K562 (cell line): ENCODE results near the gene NAXE. TPM values are rescaled to one million over a fixed set of nuclear protein-coding genes. Genes with fewer than 3 reads are reported as not detected.

Experiments
- ATF1 ChIP-seq, 2 experiments: fragments of 450-650 bp in 1 of 2; IDR thresholded peaks; 2 replicates each; pipeline ENCODE4 v1.6.1; 2016; ENCODE audit warnings: missing compliant biosample characterization in 1 of 2, missing genetic modification characterization in 1 of 2
- CHD2 ChIP-seq: IDR thresholded peaks from 2 replicates; pipeline ENCODE4 v1.6.1; 2011; ENCODE audit warnings: low read depth, low read length
- CREM ChIP-seq: IDR thresholded peaks from 2 replicates; pipeline ENCODE4 v1.6.1; 2014; ENCODE audit warnings: antibody characterized with exemption, low read depth
- CXXC5 ChIP-seq: fragments of 250-450 bp; sonication (Bioruptor Pico); IDR thresholded peaks from 2 replicates; pipeline ENCODE4 v1.8.0; 2022; ENCODE audit warnings: inconsistent platforms, mild to moderate bottlenecking, moderate library complexity
- HNRNPH1 ChIP-seq: fragments of 200-400 bp; formaldehyde crosslinking; optimal IDR thresholded peaks from 2 replicates; pipeline ENCODE3; 2017; ENCODE audit warnings: low read depth, mild to moderate bottlenecking, low read length, moderate library complexity
- JUN ChIP-seq, 2 experiments: sonication (generic) in 1 of 2; formaldehyde crosslinking in 1 of 2; IDR thresholded peaks; 2 replicates each; pipeline versions ENCODE4 v1.6.1 to v1.8.0; 2012 to 2022; ENCODE audit warnings: borderline replicate concordance in 2 of 2, mild to moderate bottlenecking in 2 of 2, improper control_type of control experiment in 1 of 2, low read depth in 1 of 2, low read length in 1 of 2, missing genetic modification reagents in 1 of 2
- JUNB ChIP-seq: fragments of 450-650 bp; formaldehyde crosslinking; conservative IDR thresholded peaks from 2 replicates; pipeline ENCODE4 v1.4.0; 2020; ENCODE audit warnings: mild to moderate bottlenecking
- POLR2AphosphoS5 ChIP-seq: IDR thresholded peaks from 2 replicates; pipeline ENCODE4 v1.6.1; 2011; ENCODE audit warnings: mild to moderate bottlenecking, low read depth, low read length, moderate library complexity; ENCODE audit not compliant: control insufficient read depth, insufficient read depth
- SAP30 ChIP-seq: fragments of 200-600 bp; sonication (generic); IDR thresholded peaks from 2 replicates; pipeline ENCODE4 v1.6.1; 2012; ENCODE audit warnings: borderline replicate concordance, low read depth, mild to moderate bottlenecking, moderate library complexity, low read length, control low read depth, inconsistent platforms; ENCODE audit not compliant: insufficient read depth, poor library complexity, severe bottlenecking
- SIX5 ChIP-seq, 2 experiments: IDR thresholded peaks; 2 replicates each; pipeline ENCODE4 v1.6.1; 2011; ENCODE audit warnings: low read length in 2 of 2, borderline replicate concordance in 1 of 2, low read depth in 1 of 2, mild to moderate bottlenecking in 1 of 2, moderate library complexity in 1 of 2; ENCODE audit not compliant: insufficient read depth in 1 of 2
- TAF9B ChIP-seq: fragments of 450-650 bp; IDR thresholded peaks from 2 replicates; pipeline ENCODE4 v1.6.1; 2018; ENCODE audit warnings: mild to moderate bottlenecking; ENCODE audit not compliant: partially characterized antibody
- TEAD1 ChIP-seq, 2 experiments: fragments of 450-650 bp in 1 of 2; sonication (generic) in 1 of 2; formaldehyde crosslinking; IDR thresholded peaks; 2 replicates each; pipeline versions ENCODE4 v1.4.0 to v1.8.0; 2020 to 2022; ENCODE audit warnings: mild to moderate bottlenecking in 2 of 2, missing genetic modification reagents in 1 of 2
- U2AF2 ChIP-seq: fragments of 200-400 bp; formaldehyde crosslinking; optimal IDR thresholded peaks from 2 replicates; pipeline ENCODE3; 2017; ENCODE audit warnings: low read depth, mild to moderate bottlenecking, low read length
- ZNF165 ChIP-seq: fragments of 250-450 bp; sonication (Bioruptor Pico); IDR thresholded peaks from 2 replicates; pipeline ENCODE4 v1.4.0; 2020; ENCODE audit warnings: borderline replicate concordance
- ZNF239 ChIP-seq: fragments of 250-450 bp; sonication (Bioruptor Pico); IDR thresholded peaks from 2 replicates; pipeline ENCODE4 v1.4.0; 2020; ENCODE audit warnings: mild to moderate bottlenecking
- ZNF274 ChIP-seq: IDR thresholded peaks from 2 replicates; pipeline ENCODE4 v1.6.1; 2011; ENCODE audit warnings: low read depth, mild to moderate bottlenecking, low read length, moderate library complexity, borderline replicate concordance
- ZSCAN32 ChIP-seq: fragments of 450-650 bp; formaldehyde crosslinking; IDR thresholded peaks from 2 replicates; pipeline ENCODE4 v1.4.0; 2020; ENCODE audit warnings: mild to moderate bottlenecking, moderate library complexity
- polyA plus RNA-seq, 8 experiments: library from polyadenylated mRNA; depleted of rRNA in 4 of 8; stranded (reverse) in 5 of 8; unstranded in 3 of 8; fragments of >200 nt; fragmentation: Nextera tagmentation in 2 of 8; fragmentation: Illumina TruSeq in 1 of 8; extraction: Ambion mirVana in 2 of 8; extraction: Trizol in 1 of 8; gene quantifications; 2 replicates each; pipeline versions ENCODE4 v1.2.1 to v1.2.3, GENCODE V29; 2011 to 2014; ENCODE audit warnings: inconsistent platforms in 1 of 8, missing spikeins in 1 of 8
- total RNA-seq, 7 experiments: library from RNA; depleted of rRNA in 6 of 7; stranded (reverse); fragments of >200 nt in 6 of 7; fragmentation: Illumina TruSeq in 2 of 7; extraction: Trizol in 2 of 7; gene quantifications; 2 replicates each; pipeline versions ENCODE4 v1.2.1 to v1.2.3, GENCODE V29; 2011 to 2021; ENCODE audit warnings: low replicate concordance in 1 of 7
- TF ChIP-seq, protein P1 (sequence below): fragments of 250-450 bp; sonication (Bioruptor Pico); IDR thresholded peaks from 2 replicates; pipeline ENCODE4 v1.8.0; 2021; ENCODE audit warnings: borderline replicate concordance, mild to moderate bottlenecking, moderate library complexity; ENCODE audit not compliant: poor library complexity, severe bottlenecking
- TF ChIP-seq, protein P2 (sequence below): fragments of 450-650 bp; formaldehyde crosslinking; IDR thresholded peaks from 2 replicates; pipeline ENCODE4 v1.4.0; 2022; ENCODE audit warnings: missing genetic modification characterization
- TF ChIP-seq, protein P3 (sequence below): fragments of 450-650 bp; conservative IDR thresholded peaks from 2 replicates; pipeline ENCODE4 v1.6.1; 2016; ENCODE audit warnings: missing genetic modification characterization, low read depth, mild to moderate bottlenecking, control low read depth, missing compliant biosample characterization
- TF ChIP-seq, protein P4 (sequence below), 3 experiments: fragments of 200-800 bp in 1 of 3; sonication (Bioruptor generic) in 1 of 3; sonication (generic) in 1 of 3; formaldehyde crosslinking in 1 of 3; IDR thresholded peaks; 2 replicates each; pipeline versions ENCODE4 v1.6.1 to v1.8.0; 2016 to 2022; ENCODE audit warnings: mild to moderate bottlenecking in 2 of 3, missing compliant biosample characterization in 2 of 3, missing genetic modification characterization in 2 of 3, missing genetic modification reagents in 1 of 3

The NAXE gene
- total and polyA plus RNA-seq, 9 of the 15 experiments (the other 6 are each of a cell fraction or from before 2014, with no cell fraction given) = 27.3 to 137 (median 90.0) TPM

DNA sequence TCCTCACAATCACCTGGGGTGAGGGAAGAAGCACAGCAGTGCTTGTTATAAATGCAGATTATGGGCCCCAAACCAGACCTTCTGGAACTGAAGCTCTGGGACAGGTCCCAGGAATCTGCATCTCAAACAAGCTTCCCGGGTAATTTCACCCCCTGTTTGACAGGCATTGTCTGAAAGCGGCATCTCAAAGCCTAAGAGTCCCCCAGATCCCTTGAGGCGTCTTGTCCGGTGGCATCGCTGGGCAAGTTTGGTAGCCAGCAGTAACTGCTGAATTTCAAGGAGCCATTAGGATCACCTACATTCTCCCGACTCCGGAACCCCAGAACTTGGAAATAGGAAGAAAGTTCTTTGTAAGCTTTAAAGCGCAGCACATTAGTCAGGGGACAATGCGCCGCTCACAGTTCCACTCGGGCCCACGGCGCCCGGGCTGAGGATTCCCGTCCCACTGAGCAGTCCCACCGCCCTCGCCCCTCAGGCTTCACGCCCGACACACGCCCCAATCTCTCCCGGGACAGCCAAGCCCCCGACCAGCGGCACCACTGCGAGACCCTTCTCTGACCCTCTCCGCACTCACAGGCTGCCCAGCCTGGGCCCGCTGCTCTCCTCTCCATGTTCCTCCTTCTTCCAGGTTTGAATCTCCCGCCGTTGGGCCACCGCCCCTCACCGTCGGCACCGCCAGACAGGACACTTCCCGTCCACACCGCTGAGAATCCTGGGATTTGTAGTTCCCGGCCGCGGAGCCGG lies 19.5 kb upstream of the NAXE start, which contains the start of gene IQGAP3 (continued):
- no peak for TF ChIP-seq ATF1 (CRISPR knock-in tag; IDR thresholded peaks at IDR 0.05)
- TF ChIP-seq ATF1 (tag; IDR thresholded peaks at IDR 0.05) = peak; percentile 89
- no peak for TF ChIP-seq POLR2AphosphoS5
- TF ChIP-seq ZNF274 = no peak
- peak; percentile 88 for TF ChIP-seq CREM
- TF ChIP-seq, protein P1, sequence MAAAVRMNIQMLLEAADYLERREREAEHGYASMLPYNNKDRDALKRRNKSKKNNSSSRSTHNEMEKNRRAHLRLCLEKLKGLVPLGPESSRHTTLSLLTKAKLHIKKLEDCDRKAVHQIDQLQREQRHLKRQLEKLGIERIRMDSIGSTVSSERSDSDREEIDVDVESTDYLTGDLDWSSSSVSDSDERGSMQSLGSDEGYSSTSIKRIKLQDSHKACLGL (CRISPR knock-in tag) = no peak
- TF ChIP-seq HNRNPH1 = no peak
- TF ChIP-seq SAP30 = peak; percentile 100
- TF ChIP-seq TEAD1 (CRISPR knock-in tag; IDR thresholded peaks at IDR 0.05) = no peak
- no peak for TF ChIP-seq CHD2
- TF ChIP-seq, protein P2, sequence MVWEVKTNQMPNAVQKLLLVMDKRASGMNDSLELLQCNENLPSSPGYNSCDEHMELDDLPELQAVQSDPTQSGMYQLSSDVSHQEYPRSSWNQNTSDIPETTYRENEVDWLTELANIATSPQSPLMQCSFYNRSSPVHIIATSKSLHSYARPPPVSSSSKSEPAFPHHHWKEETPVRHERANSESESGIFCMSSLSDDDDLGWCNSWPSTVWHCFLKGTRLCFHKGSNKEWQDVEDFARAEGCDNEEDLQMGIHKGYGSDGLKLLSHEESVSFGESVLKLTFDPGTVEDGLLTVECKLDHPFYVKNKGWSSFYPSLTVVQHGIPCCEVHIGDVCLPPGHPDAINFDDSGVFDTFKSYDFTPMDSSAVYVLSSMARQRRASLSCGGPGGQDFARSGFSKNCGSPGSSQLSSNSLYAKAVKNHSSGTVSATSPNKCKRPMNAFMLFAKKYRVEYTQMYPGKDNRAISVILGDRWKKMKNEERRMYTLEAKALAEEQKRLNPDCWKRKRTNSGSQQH = 0 out of 2 replicates have a peak, but pooled peaks have one; percentile 30
- TF ChIP-seq, protein P3, sequence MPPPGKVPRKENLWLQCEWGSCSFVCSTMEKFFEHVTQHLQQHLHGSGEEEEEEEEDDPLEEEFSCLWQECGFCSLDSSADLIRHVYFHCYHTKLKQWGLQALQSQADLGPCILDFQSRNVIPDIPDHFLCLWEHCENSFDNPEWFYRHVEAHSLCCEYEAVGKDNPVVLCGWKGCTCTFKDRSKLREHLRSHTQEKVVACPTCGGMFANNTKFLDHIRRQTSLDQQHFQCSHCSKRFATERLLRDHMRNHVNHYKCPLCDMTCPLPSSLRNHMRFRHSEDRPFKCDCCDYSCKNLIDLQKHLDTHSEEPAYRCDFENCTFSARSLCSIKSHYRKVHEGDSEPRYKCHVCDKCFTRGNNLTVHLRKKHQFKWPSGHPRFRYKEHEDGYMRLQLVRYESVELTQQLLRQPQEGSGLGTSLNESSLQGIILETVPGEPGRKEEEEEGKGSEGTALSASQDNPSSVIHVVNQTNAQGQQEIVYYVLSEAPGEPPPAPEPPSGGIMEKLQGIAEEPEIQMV (tag) = no peak
- TF ChIP-seq ZNF239 (CRISPR knock-in tag) = no peak
- TF ChIP-seq, protein P4, sequence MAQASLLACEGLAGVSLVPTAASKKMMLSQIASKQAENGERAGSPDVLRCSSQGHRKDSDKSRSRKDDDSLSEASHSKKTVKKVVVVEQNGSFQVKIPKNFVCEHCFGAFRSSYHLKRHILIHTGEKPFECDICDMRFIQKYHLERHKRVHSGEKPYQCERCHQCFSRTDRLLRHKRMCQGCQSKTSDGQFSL (CRISPR knock-in tag; IDR thresholded peaks at IDR 0.05) = no peak; the same call in 1 of the 2 replicates
- TF ChIP-seq, protein P4 (tag; IDR thresholded peaks at IDR 0.05) = no peak
- peak; percentile 84 for TF ChIP-seq CXXC5 (CRISPR knock-in tag)
- TF ChIP-seq ZSCAN32 (CRISPR knock-in tag) = no peak
- TF ChIP-seq ZNF165 (CRISPR knock-in tag) = no peak
- peak; percentile 75 to 78 for TF ChIP-seq SIX5 (IDR thresholded peaks at IDR 0.05; ENCODE audit: borderline replicate concordance in 1 of 2, insufficient read depth in 1 of 2, low read depth in 1 of 2, low read length in 2 of 2)
- 0 out of 2 replicates have a peak, but pooled peaks have one; percentile 34 for TF ChIP-seq JUN (IDR thresholded peaks at IDR 0.05; ENCODE audit: borderline replicate concordance, low read depth, low read length)
- TF ChIP-seq JUN (CRISPR knock-in tag; IDR thresholded peaks at IDR 0.05; ENCODE audit: borderline replicate concordance) = no peak
- no peak for TF ChIP-seq U2AF2
- no peak for TF ChIP-seq TAF9B
- TF ChIP-seq JUNB (CRISPR knock-in tag) = no peak
